SU-DHL-6 (cell line): ENCODE data around the gene GALNT14.

Source experiments
- EZH2phosphoT487 ChIP-seq: fragments of 200-600 bp; sonication (generic), shearing (Covaris generic); conservative IDR thresholded peaks from 2 replicates; pipeline ENCODE4 v1.6.1; 2018; ENCODE audit warnings: mild to moderate bottlenecking, antibody characterized with exemption, low read length, moderate library complexity, mixed read lengths
- TF ChIP-seq, protein P1 (sequence below): fragments of 200-600 bp; sonication (generic); IDR thresholded peaks from one replicate; pipeline ENCODE4 v1.5.1; 2017; ENCODE audit warnings: antibody characterized with exemption, mild to moderate bottlenecking, low read length, moderate library complexity; ENCODE audit not compliant: insufficient read depth, poor library complexity, severe bottlenecking

DNA sequence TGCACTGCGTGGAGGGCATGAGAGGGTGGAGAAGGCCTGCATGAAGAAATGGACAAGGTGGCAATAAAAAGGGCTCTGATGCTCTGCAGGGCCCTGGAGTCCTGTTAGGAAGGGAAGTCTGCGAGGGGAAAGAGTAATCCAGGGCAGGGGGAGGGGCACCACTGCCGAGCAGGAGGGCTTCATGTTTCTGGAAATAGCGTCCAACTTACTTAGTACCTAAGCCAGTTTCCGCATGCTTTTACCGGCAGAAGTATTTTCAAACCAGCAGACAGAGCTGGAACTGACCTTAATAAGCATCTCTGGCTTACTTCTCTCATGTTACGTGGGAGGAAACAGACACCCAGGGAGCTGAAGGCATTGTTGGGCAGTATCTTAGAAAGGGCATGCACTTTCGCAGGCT is 156.7 kb downstream of the GALNT14 start:
- TF ChIP-seq, protein P1, sequence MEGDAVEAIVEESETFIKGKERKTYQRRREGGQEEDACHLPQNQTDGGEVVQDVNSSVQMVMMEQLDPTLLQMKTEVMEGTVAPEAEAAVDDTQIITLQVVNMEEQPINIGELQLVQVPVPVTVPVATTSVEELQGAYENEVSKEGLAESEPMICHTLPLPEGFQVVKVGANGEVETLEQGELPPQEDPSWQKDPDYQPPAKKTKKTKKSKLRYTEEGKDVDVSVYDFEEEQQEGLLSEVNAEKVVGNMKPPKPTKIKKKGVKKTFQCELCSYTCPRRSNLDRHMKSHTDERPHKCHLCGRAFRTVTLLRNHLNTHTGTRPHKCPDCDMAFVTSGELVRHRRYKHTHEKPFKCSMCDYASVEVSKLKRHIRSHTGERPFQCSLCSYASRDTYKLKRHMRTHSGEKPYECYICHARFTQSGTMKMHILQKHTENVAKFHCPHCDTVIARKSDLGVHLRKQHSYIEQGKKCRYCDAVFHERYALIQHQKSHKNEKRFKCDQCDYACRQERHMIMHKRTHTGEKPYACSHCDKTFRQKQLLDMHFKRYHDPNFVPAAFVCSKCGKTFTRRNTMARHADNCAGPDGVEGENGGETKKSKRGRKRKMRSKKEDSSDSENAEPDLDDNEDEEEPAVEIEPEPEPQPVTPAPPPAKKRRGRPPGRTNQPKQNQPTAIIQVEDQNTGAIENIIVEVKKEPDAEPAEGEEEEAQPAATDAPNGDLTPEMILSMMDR = no peak
- no peak for TF ChIP-seq EZH2phosphoT487
